Thoracic aorta (tissue), 2 donors: ENCODE results near the gene ENTPD2. TPM values are rescaled to one million over a fixed set of nuclear protein-coding genes. Genes with fewer than 3 reads are reported as not detected.

Experiments
- ATAC-seq: fragments of 150-250 bp; one replicate; pipeline ENCODE4 v1.8.0; 2017; ENCODE audit warnings: low read depth; ENCODE audit not compliant: insufficient number of reproducible peaks, low FRiP score
- DNase-seq: peaks from one replicate; pipeline ENCODE4 v3.0.0-alpha.2; 2020; ENCODE audit warnings: low spot score
- H3K27ac ChIP-seq, 2 donors: fragments of 200-600 bp; sonication (generic); 1 replicate in 1 of 2; 2 replicates in 1 of 2; pipeline ENCODE4 v1.5.1; 2016; ENCODE audit warnings: mild to moderate bottlenecking in 2 of 2, moderate library complexity in 2 of 2
- H3K27me3 ChIP-seq: fragments of 200-600 bp; sonication (generic); replicated peaks from 2 replicates; pipeline ENCODE4 v1.6.0; 2016; ENCODE audit warnings: mild to moderate bottlenecking; ENCODE audit not compliant: insufficient read depth
- H3K36me3 ChIP-seq: fragments of 200-600 bp; sonication (generic); one replicate; pipeline ENCODE4 v1.5.1; 2016
- H3K4me1 ChIP-seq, 2 donors: fragments of 200-600 bp; sonication (generic); 1 replicate in 1 of 2; 2 replicates in 1 of 2; pipeline versions ENCODE4 v1.5.1 to v1.6.0; 2016; ENCODE audit warnings: low read depth in 2 of 2, mild to moderate bottlenecking in 1 of 2; ENCODE audit not compliant: control insufficient read depth in 1 of 2
- H3K4me3 ChIP-seq: fragments of 200-600 bp; sonication (generic); 2 replicates; pipeline ENCODE4 v1.5.1; 2016; ENCODE audit warnings: mild to moderate bottlenecking
- H3K9me3 ChIP-seq: fragments of 200-600 bp; sonication (generic); 2 replicates; pipeline ENCODE4 v1.5.1; 2016
- CTCF ChIP-seq: fragments of 200-600 bp; sonication (generic); IDR thresholded peaks from one replicate; pipeline ENCODE4 v1.5.1; 2019; ENCODE audit warnings: antibody characterized with exemption
- total RNA-seq, 2 donors: library from RNA; depleted of rRNA; stranded (reverse); fragments of >200 nt; gene quantifications; one replicate each; pipeline versions ENCODE4 v1.1.0 to v1.2.3, GENCODE V29; 2016

The ENTPD2 gene
- under 1 TPM; 0.92 to 0.95 TPM for total RNA-seq

DNA sequence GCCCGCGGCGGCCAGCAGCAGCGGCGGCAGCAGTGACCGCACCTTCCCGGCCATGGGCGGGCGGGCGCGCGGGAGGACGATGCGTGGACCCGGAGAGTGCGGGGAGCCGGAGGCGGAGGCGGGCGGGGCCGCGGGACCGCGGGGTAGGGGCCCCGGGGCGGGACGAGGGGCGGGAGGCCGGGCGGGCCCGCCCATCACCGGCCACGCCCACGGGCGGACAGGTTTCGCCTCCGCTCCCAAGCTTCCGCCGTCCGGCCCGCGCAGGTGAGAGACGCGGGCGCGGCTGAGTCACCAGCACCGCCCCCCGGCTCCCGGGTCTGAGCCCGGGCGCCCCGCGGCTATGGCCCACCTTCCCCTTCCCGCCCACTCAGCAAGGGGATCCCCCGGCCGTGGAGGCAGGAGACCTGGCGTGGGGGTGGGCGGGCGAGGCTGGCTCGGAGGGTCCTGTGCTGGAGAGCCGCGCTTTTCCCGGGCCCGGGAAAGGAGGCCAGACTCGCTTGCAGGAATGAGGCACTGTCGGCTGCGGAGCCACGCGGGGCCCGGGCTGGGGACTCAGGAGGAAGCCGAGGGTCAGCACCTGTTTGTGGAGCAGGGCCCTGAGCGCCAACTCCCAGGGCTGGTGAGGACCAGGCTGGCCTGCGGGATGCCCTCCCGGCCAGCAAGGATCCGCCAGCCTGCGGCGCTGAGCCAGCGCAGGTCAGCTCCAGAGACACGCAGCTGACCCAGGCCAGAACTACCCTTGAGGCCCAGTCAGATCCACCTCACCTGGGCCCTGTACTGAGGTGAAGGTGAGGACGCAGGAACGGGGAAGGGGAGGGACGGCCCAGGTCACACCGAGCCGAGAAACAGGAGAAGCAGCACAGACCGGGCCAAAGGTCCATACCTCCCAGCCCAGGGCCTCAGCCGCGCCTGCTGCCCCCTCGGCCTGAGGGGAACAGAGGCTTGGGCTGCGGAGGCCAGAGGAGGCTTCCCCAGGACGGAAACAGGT lies at the start of gene ENTPD2:
ENTPD2 (minus strand) TSS at position 118 of the 988 bp plus-strand sequence; CDS start at position 54, 64 bp downstream.
- Histone ChIP-seq H3K27ac (no peak within 1 kb of the TSS), H3K36me3 (no peaks in the 10 kb centered on the region), H3K27me3 (peaks cover 14% of the 10 kb centered on the region), H3K4me3 (peak within 1 kb of the TSS; percentile 48), H3K4me1 (peaks cover 7 to 23% of the 10 kb centered on the region in 2 donors), H3K9me3 (no peaks in the 10 kb centered on the region)
- no peak for DNase-seq
- TF ChIP-seq CTCF = no peak
- ATAC-seq = no peak

- no peak overlapping the region for H3K4me3 ChIP-seq
- no peaks in the 10 kb centered on the region for H3K4me1 ChIP-seq
- no peak overlapping the region for H3K27ac ChIP-seq
- TF ChIP-seq CTCF = no peak
- DNase-seq (no peak), ATAC-seq (no peak)
- H3K36me3 ChIP-seq = peaks cover 64% of the 10 kb centered on the region
- H3K9me3 ChIP-seq = no peaks in the 10 kb centered on the region
- no peaks in the 10 kb centered on the region for H3K27me3 ChIP-seq
Measured at GRCh38 chr9:137103206-137103999, 49.5 kb upstream of the ENTPD2 start.

DNA sequence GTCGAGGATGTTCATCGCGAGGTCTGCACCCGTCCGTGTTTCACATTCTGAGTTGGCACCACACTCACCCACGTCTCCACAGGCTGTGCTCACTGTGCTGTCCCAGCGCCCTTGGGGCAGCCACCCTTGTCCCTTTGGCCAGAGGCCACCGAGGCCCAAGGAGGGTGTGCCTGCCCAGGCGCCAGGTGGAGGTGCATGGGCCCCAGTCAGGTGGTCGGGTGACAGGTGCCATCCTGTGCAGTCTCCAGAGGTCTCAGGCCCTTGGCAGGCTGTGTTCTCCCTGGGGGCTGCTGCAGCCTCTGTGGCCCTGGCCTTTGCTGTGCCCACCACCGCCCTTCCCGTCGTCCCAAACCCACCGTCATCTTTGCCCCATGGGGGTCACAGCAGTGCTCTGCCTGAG lies 45.4 kb upstream of the ENTPD2 start:
- Histone ChIP-seq H3K4me3 (no peak overlapping the region), H3K27ac (no peak overlapping the region), H3K36me3 (peaks cover 65% of the 10 kb centered on the region), H3K27me3 (no peaks in the 10 kb centered on the region), H3K4me1 (no peaks in the 10 kb centered on the region), H3K9me3 (no peaks in the 10 kb centered on the region)
- ATAC-seq = no peak
- DNase-seq = no peak
- TF ChIP-seq CTCF = no peak

DNA sequence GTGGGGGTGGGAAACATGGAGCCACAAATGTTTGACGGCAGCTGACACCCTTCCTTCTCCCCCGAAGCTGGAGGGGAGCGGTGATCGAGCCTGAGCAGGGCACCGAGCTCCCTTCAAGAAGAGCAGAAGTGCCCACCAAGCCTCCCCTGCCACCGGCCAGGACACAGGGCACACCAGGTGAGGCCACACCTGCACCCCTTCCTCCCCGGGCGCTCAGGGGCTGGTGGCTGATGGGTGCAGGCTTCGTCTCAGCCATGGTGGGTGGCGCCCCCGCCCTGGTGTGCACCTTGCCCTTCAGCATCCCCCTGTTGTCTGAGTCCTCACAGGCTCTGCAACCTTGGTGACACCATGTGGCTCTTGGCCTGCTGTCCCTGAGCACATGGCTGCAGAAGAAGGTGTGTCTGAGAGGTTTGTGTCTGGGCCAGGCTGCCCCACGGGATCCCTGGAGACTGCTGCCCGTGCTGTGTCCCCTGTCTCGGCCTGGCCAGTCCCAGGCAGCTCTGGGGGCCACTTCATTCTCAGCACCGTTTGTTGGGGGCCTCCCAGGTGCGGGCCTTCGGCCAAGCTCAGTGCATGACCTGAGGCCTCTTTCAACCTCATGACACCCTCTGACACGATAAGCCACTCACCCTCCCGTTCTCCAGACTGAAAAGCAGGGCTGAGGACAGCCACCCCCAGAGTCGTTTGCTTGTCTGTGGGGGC lies 44.1 kb upstream of the ENTPD2 start:
- TF ChIP-seq CTCF = no peak
- Histone ChIP-seq H3K27me3 (no peaks in the 10 kb centered on the region), H3K27ac (no peak overlapping the region), H3K9me3 (no peaks in the 10 kb centered on the region), H3K36me3 (peaks cover 60% of the 10 kb centered on the region), H3K4me1 (no peaks in the 10 kb centered on the region), H3K4me3 (no peak overlapping the region)
- DNase-seq (no peak), ATAC-seq (no peak)
